Measurements from ENCODE around the gene FEM1B.

- TF ChIP-seq CTCF (IDR thresholded peaks at IDR 0.05) (peak in 1 of 4 experiments; percentile 25), POLR2AphosphoS5 (IDR thresholded peaks at IDR 0.05) (peak; percentile 97), POLR2A (IDR thresholded peaks at IDR 0.05) (peak; percentile 86)
Measured at GRCh38 chr15:68256675-68257450, 20.7 kb upstream of the FEM1B start.

All from prostate gland (tissue), 2 donors.